Lower leg skin (tissue), 4 donors: ENCODE results near the gene USP20. TPM values are rescaled to one million over a fixed set of nuclear protein-coding genes. Genes with fewer than 3 reads are reported as not detected.

Source experiments
- DNase-seq, 2 donors: peaks; one replicate each; pipeline ENCODE4 v3.0.0-alpha.2; 2019; ENCODE audit warnings: low spot score in 2 of 2
- H3K4me3 ChIP-seq: fragments of 200-600 bp; sonication (generic); 2 replicates; pipeline ENCODE4 v1.5.1; 2017; ENCODE audit warnings: mild to moderate bottlenecking, low read depth; ENCODE audit not compliant: poor library complexity, severe bottlenecking
- POLR2A ChIP-seq, 2 donors: fragments of 450-650 bp; IDR thresholded peaks; one replicate each; pipeline ENCODE4 v1.6.1; 2016 to 2017; ENCODE audit warnings: antibody characterized with exemption in 2 of 2, mild to moderate bottlenecking in 1 of 2, moderate library complexity in 1 of 2
- WGBS, 2 donors: methylation state at CpG; one replicate each; pipeline ENCODE4 v1.1.5; 2018; 5-methylcytosine and 5-hydroxymethylcytosine counted together
- intact Hi-C: fragments of 100-400 bp; cut with DNase I; formaldehyde crosslinking; loops from one replicate; pipeline ENCODE4 v1.15.0; 2023; ENCODE audit warnings: low total_unique reads
- total RNA-seq, 4 donors: library from RNA; depleted of rRNA; stranded (reverse); fragments of >200 nt; gene quantifications; one replicate each; pipeline ENCODE4 v1.1.0, GENCODE V29; 2016
- TF ChIP-seq, protein P1 (sequence below), 3 donors: fragments of 450-650 bp; IDR thresholded peaks; one replicate each; pipeline ENCODE4 v1.5.1; 2016; ENCODE audit warnings: antibody characterized with exemption in 3 of 3, mild to moderate bottlenecking in 3 of 3, moderate library complexity in 2 of 3

USP20 gene
- total RNA-seq, 4 donors from 2014 or later, result 20.7 to 39.7 (median 36.1) TPM

- DNase-seq, result no peak
- WGBS, 2 donors, result 29 to 37% methylated on average over 14 to 16 of the region's 16 CpGs
- intact Hi-C loops, result no loop called here
- TF ChIP-seq, protein P1, sequence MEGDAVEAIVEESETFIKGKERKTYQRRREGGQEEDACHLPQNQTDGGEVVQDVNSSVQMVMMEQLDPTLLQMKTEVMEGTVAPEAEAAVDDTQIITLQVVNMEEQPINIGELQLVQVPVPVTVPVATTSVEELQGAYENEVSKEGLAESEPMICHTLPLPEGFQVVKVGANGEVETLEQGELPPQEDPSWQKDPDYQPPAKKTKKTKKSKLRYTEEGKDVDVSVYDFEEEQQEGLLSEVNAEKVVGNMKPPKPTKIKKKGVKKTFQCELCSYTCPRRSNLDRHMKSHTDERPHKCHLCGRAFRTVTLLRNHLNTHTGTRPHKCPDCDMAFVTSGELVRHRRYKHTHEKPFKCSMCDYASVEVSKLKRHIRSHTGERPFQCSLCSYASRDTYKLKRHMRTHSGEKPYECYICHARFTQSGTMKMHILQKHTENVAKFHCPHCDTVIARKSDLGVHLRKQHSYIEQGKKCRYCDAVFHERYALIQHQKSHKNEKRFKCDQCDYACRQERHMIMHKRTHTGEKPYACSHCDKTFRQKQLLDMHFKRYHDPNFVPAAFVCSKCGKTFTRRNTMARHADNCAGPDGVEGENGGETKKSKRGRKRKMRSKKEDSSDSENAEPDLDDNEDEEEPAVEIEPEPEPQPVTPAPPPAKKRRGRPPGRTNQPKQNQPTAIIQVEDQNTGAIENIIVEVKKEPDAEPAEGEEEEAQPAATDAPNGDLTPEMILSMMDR (IDR thresholded peaks at IDR 0.05), result no peak
- TF ChIP-seq POLR2A (IDR thresholded peaks at IDR 0.05), result no peak
- peak overlapping the region; percentile 85 for H3K4me3 ChIP-seq
Measured at GRCh38 chr9:129836311-129837007, 1.2 kb downstream of the USP20 start.

- no peak overlapping the region for H3K4me3 ChIP-seq
- WGBS, 2 donors, result 84% methylated on average over 12 of the region's 12 CpGs
- no peak for DNase-seq
Measured at GRCh38 chr9:129838707-129839259, 3.5 kb downstream of the USP20 start.

GRCh38 chr9:129839324-129840023 lies 4.2 kb downstream of the USP20 start:
- no peak for TF ChIP-seq POLR2A (IDR thresholded peaks at IDR 0.05)
- TF ChIP-seq, protein P1 (IDR thresholded peaks at IDR 0.05), result no peak
- no peak for DNase-seq
- 70 to 74% methylated on average over 10 of the region's 10 CpGs for whole genome bisulfite sequencing, 2 donors
- intact Hi-C loops, result no loop called here
- H3K4me3 ChIP-seq, result no peak overlapping the region

More at GRCh38 chr9:129838707-129839259, 3.5 kb downstream of the USP20 start:
- intact Hi-C loops, result no loop called here
- no peak for TF ChIP-seq POLR2A (IDR thresholded peaks at IDR 0.05)
- TF ChIP-seq, protein P1 (IDR thresholded peaks at IDR 0.05), result no peak

- H3K4me3 ChIP-seq, result no peak overlapping the region
- WGBS, 2 donors, result 88 to 94% methylated on average over 8 of the region's 8 CpGs
- no peak for TF ChIP-seq POLR2A (IDR thresholded peaks at IDR 0.05)
- TF ChIP-seq, protein P1 (IDR thresholded peaks at IDR 0.05), result no peak
- intact Hi-C loops, result no loop called here
- DNase-seq, result no peak
Measured at GRCh38 chr9:129840034-129840433, 4.8 kb downstream of the USP20 start.

DNA sequence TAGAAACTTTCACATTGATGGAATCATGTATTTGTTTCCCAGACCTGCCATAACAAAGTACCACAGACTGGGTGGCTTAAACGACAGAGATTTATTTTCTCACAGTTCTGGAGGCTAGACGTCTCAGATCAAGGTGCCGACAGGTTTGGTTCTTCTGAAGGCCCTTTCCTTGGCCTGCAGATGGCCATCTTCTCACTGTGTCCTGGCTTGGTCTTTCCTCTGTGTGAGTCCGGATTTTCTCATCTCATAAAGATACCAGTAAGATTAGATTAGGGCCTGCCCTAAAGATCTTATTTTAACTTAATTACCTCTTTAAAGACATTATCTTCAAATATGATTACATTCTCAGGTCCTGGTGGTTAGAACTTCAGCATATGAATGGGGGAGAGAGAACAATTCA lies 5.8 kb downstream of the USP20 start:
- no peak overlapping the region for H3K4me3 ChIP-seq
- WGBS, 2 donors, result 79 to 82% methylated on average over 4 of the region's 4 CpGs
- intact Hi-C loops, result no loop called here
- no peak for DNase-seq
- TF ChIP-seq, protein P1 (IDR thresholded peaks at IDR 0.05), result no peak
- TF ChIP-seq POLR2A (IDR thresholded peaks at IDR 0.05), result no peak
